ENCODE results near the gene LRRC10B. TPM values are rescaled to one million over a fixed set of nuclear protein-coding genes. Genes with fewer than 3 reads are reported as not detected.

Gene LRRC10B
- total RNA-seq, 1 experiment from 2014 or later = 0.39 TPM

DNA sequence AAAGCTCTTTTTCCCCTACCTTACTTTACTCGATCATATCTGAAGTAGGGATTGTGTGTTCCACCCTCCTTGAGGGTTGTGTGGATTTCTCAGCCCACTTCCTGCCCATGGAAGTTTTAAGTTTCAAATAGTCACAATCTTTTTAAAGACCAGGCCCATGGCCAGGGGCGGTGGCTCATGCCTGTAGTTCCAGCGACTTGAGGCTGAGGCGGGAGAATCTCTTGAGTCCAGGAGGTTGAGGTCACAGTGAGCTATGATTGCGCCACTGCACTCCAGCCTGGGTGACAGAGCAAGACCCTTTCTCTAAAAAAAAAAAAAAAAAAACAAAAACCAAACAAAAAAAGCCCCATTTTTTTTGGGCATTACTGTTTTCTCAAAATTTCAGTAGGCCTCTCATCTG lies 36.3 kb upstream of the LRRC10B start:
- H3K27me3 Mint-ChIP-seq (ENCODE audit: low read depth) = no peaks in the 10 kb centered on the region; the same call in 1 of the 2 replicates
- H3K4me1 ChIP-seq (ENCODE audit: insufficient read depth, low read length) = no peaks in the 10 kb centered on the region
- no peak for DNase-seq

More for the DNA sequence above, 36.3 kb upstream of the LRRC10B start:
- H2BK12ac ChIP-seq (ENCODE audit: insufficient read length, low read depth, low read length) = no peak overlapping the region
- H3K27me3 ChIP-seq (ENCODE audit: insufficient read depth, low read length) = no peaks in the 10 kb centered on the region
- H2AK5ac ChIP-seq (ENCODE audit: insufficient read length, low read length) = no peak overlapping the region
- Mint-ChIP-seq H3K4me1 (peaks cover 4 to 5% of the 10 kb centered on the region in 2 experiments; a peak in 2 of 4 replicates), H3K4me3 (no peak overlapping the region), H3K27ac (peak overlapping the region in 2 of 3 experiments; percentile 52 to 90; a peak in 3 of 7 replicates), H3K36me3 (ENCODE audit: insufficient read depth in 1 of 3, low read depth in 3 of 3) (peaks cover 0 to 9% (median 7%) of the 10 kb centered on the region in 3 experiments; a peak in 3 of 7 replicates), H3K9me3 (no peaks in the 10 kb centered on the region)
- H4K91ac ChIP-seq (ENCODE audit: insufficient read length, low read depth, low read length) = no peak overlapping the region
- H3K14ac ChIP-seq (ENCODE audit: insufficient read depth, low read length) = no peak overlapping the region
- H4K5ac ChIP-seq (ENCODE audit: insufficient read length, low read depth, low read length) = no peak overlapping the region
- H2AFZ ChIP-seq (ENCODE audit: low read length) = no peak overlapping the region
- H3K4ac ChIP-seq (ENCODE audit: low read depth, low read length) = no peak overlapping the region
- H3K9ac ChIP-seq (ENCODE audit: extremely low read depth, insufficient read length, low read length) = no peak overlapping the region
- no CpG with 5 or more reads among the region's 5 CpGs for WGBS (ENCODE audit: extremely low coverage, insufficient read length, low lambda C conversion rate)
- H4K8ac ChIP-seq (replicated peaks; ENCODE audit: insufficient read length, low read depth, low read length) = no peak overlapping the region
- H3K4me2 ChIP-seq (ENCODE audit: insufficient read depth, insufficient read length, low read length) = no peak overlapping the region
- H3K9me3 ChIP-seq (ENCODE audit: control insufficient read depth, low read depth, low read length) = no peaks in the 10 kb centered on the region
- TF ChIP-seq, protein P1, sequence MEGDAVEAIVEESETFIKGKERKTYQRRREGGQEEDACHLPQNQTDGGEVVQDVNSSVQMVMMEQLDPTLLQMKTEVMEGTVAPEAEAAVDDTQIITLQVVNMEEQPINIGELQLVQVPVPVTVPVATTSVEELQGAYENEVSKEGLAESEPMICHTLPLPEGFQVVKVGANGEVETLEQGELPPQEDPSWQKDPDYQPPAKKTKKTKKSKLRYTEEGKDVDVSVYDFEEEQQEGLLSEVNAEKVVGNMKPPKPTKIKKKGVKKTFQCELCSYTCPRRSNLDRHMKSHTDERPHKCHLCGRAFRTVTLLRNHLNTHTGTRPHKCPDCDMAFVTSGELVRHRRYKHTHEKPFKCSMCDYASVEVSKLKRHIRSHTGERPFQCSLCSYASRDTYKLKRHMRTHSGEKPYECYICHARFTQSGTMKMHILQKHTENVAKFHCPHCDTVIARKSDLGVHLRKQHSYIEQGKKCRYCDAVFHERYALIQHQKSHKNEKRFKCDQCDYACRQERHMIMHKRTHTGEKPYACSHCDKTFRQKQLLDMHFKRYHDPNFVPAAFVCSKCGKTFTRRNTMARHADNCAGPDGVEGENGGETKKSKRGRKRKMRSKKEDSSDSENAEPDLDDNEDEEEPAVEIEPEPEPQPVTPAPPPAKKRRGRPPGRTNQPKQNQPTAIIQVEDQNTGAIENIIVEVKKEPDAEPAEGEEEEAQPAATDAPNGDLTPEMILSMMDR (conservative IDR thresholded peaks at IDR 0.05) = no peak
- no peak overlapping the region for H2BK20ac ChIP-seq (ENCODE audit: low read depth, low read length, poor library complexity, severe bottlenecking)
- no peak overlapping the region for H3K23ac ChIP-seq (ENCODE audit: insufficient read length, low read depth, low read length)
- no peak overlapping the region for H2BK120ac ChIP-seq (ENCODE audit: low read depth, low read length, poor library complexity, severe bottlenecking)
- H3K56ac ChIP-seq (ENCODE audit: insufficient read length, low read depth, low read length) = no peak overlapping the region
- no peak overlapping the region for H3T11ph ChIP-seq (ENCODE audit: low read length)
- H3K23me2 ChIP-seq (ENCODE audit: insufficient read length, low read depth, low read length, poor library complexity, severe bottlenecking) = no peaks in the 10 kb centered on the region
- H3K79me1 ChIP-seq (ENCODE audit: insufficient read depth, low read depth, low read length, poor library complexity, severe bottlenecking) = no peaks in the 10 kb centered on the region
- no peaks in the 10 kb centered on the region for H4K20me1 ChIP-seq (ENCODE audit: control insufficient read depth, insufficient read depth, insufficient read length)
- no peaks in the 10 kb centered on the region for H3K79me2 ChIP-seq (ENCODE audit: insufficient read depth, low read length)
- H2BK5ac ChIP-seq (ENCODE audit: insufficient read length, low read length) = no peak overlapping the region
- H3K27ac ChIP-seq (ENCODE audit: insufficient read length, low read depth, low read length) = no peak overlapping the region
- H2BK15ac ChIP-seq (ENCODE audit: low read depth, low read length) = no peak overlapping the region
- H3K18ac ChIP-seq (ENCODE audit: insufficient read length, low read depth, low read length) = no peak overlapping the region
